Measurements from ENCODE around the gene ASS1. TPM values are rescaled to one million over a fixed set of nuclear protein-coding genes. Genes with fewer than 3 reads are reported as not detected.

ASS1 gene
- polyA plus RNA-seq, 12 donors: 37.6 to 134 (median 49.1) TPM; not detected in 1

GRCh38 chr9:130414910-130415746 is 29.6 kb upstream of the ASS1 start:
- DNase-seq: no peak

GRCh38 chr9:130417602-130418001 is 27.2 kb upstream of the ASS1 start:
- no peak for DNase-seq

GRCh38 chr9:130418776-130419175 is 26.0 kb upstream of the ASS1 start:
- no peak for DNase-seq

- no peak for DNase-seq
These were observed 25.2 kb upstream of the ASS1 start for GRCh38 chr9:130419521-130420035.

GRCh38 chr9:130421154-130421801 is 23.5 kb upstream of the ASS1 start:
- DNase-seq: no peak

- peak; percentile 27 for DNase-seq
These were observed 22.9 kb upstream of the ASS1 start for GRCh38 chr9:130421802-130422276.

GRCh38 chr9:130422546-130422945 is 22.2 kb upstream of the ASS1 start:
- no peak for DNase-seq

GRCh38 chr9:130423272-130423671 is 21.5 kb upstream of the ASS1 start:
- peak; percentile 41 for DNase-seq

GRCh38 chr9:130424595-130425454 is 19.9 kb upstream of the ASS1 start:
- no peak for DNase-seq

GRCh38 chr9:130425741-130426466 is 18.9 kb upstream of the ASS1 start:
- no peak for DNase-seq

GRCh38 chr9:130426467-130426773 is 18.3 kb upstream of the ASS1 start:
- DNase-seq: no peak

GRCh38 chr9:130426883-130427282 is 17.9 kb upstream of the ASS1 start:
- no peak for DNase-seq

GRCh38 chr9:130427326-130427725 is 17.4 kb upstream of the ASS1 start:
- no peak for DNase-seq

- DNase-seq: no peak
These were observed 16.6 kb upstream of the ASS1 start for GRCh38 chr9:130428086-130428665.

- DNase-seq: no peak
These were observed 15.4 kb upstream of the ASS1 start for GRCh38 chr9:130429381-130429780.

GRCh38 chr9:130429831-130430230 is 14.9 kb upstream of the ASS1 start:
- DNase-seq: no peak

GRCh38 chr9:130430232-130430631 is 14.5 kb upstream of the ASS1 start:
- DNase-seq: no peak

GRCh38 chr9:130430734-130431535 is 13.8 kb upstream of the ASS1 start:
- no peak for DNase-seq

GRCh38 chr9:130431536-130432303 is 13.0 kb upstream of the ASS1 start:
- DNase-seq: no peak
